Hematopoietic multipotent progenitor cell treated with erythropoietin and hydrocortisone succinate and interleukin-3 and kit ligand, for 17 days (in vitro differentiated cells): ENCODE results near the gene PPM1M.

ENCODE experiments used
- DNase-seq: peaks from one replicate; pipeline ENCODE4 v3.0.0-alpha.2; 2015; ENCODE audit warnings: low spot score

The PPM1M gene

DNA sequence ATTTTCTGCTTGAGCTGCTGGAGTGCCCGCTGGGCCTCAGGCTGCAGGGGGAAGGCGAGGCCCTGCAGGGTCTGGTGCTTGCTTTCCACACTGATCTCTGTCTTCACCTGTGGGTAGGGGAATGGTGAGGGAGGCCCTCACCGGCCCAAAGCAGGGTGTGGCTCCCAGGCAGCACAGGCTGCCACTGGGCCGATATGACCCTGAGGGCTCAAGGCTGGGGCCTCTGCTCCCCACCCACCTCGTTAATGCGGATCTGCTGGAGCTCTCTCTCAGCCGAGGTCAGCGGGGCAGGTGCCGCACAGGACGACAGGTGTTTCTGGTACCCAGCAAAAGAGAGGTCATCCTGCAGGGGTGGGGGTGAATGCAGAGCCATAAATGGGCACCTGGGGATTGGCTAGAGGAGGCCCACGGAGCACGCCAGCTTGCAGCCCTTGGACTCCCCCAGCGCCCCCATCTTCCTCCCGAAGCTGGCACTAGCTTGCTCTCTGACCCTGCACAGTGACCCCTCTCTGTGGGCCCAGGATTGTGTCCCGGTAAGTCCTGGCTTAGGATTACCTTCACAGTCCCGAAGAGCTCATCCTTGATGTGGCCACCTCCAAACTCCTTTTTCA lies 14.6 kb upstream of the PPM1M start:
- no peak for DNase-seq

GRCh38 chr3:52231502-52232278 lies 13.9 kb upstream of the PPM1M start:
- peak; percentile 91 for DNase-seq

DNA sequence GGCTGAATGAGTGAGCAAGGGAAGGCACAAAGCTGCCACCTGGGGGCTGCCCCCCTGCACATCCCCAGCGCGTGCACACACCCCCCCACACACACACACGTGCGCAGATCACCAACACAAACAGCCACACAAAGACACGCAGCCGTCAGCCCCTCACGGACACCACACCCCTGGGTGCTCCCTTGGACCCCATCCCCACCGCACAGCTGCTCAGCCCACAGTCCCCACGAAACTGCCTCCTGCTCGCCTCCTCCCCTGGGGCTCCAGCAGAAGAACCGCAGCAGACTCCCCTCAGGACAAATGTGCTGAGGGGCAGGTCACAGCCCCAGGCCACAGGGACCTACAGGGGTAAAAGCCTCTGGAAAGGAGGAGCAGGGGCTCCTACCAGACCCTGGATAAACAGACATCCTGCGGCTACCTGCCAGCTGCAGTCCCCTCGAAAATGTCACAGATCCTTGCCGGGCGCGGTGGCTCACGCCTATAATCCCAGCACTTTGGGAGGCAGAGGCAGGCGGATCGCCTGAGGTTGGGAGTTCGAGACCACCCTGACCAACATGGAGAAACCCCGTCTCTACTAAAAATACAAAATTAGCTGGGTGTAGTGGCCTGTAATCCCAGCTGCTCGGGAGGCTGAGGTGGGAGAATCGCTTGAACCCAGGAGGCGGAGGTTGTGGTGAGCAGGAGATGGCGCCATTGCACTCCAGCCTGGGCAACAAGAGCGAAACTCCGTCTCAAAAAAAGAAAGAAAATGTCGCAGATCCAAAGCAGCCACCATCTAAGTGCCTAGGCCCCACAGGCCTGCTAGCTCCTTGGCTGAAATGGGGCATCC lies 13.1 kb upstream of the PPM1M start:
- DNase-seq = no peak

DNA sequence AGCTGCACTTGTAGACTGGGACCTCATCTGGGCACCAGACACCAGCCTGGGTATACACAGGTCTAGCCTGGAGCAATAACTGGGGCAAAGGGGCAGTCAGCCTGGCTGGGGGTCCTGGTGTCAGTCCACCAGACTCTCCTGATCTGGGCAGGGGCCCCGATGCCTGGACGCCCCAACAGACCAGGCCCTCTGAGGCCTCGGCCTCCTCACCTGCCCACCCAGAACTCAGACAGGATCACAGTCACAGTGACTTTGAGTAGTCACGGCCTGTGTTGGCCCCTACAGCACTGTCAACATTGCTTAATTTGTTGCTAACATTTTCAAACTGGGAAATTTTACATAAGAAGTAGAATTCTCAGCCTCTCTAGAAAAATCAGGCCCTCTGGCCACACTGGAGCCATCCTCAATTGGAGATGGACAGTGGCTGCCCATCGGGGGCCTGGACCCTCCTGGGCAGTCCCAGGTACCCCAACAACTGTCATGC lies 12.4 kb upstream of the PPM1M start:
- DNase-seq = no peak

DNA sequence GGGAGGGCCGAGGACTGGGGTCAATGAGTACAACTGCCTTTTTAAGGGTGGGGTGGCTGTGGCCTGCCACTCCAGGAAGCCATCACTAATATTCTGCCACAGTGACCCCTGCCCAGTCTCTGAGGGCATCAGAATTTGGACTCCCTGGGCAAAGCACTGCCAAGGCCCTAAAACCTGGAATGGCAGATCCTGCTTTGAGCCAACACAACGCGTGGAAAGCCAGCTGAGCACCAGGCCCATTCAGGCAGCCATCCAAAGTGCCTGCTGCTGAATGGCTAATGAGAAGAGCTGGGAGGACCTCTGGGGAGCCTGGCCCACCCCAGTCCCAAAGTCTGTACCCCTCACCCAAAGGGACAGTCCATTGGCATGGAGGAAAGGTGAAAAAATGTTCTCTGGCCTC lies 11.6 kb upstream of the PPM1M start:
- no peak for DNase-seq

GRCh38 chr3:52234516-52235447 lies 10.8 kb upstream of the PPM1M start:
- no peak for DNase-seq

DNA sequence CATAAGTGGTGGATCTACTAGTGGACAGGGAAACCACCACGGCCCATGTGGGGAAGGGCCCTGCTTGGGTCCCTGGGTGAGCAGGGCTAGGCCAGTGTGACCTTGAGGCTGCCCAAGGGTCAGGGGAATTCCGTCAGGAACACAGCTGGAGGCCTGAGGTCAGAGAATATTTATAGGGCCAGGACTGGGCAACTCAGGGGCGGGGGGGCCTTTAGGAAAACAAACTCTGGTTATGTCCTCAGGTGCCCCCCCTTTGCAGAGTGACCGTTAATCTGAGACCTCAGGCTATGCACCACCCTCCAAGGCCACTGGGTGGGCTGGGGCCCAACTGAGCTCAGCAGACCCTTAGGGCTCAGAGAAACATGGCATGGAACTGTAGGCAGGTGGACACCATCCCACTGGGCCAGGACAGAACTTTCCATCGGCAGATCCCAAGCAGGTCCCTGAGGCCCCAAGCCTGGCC lies 9.1 kb upstream of the PPM1M start:
- no peak for DNase-seq

- no peak for DNase-seq
Observed at GRCh38 chr3:52237006-52237656, 8.4 kb upstream of the PPM1M start.

GRCh38 chr3:52237657-52238172 lies 7.8 kb upstream of the PPM1M start:
- no peak for DNase-seq

- DNase-seq = peak; percentile 18
Observed at GRCh38 chr3:52238193-52238760, 7.3 kb upstream of the PPM1M start.

- peak; percentile 72 for DNase-seq
Observed at GRCh38 chr3:52238761-52239701, 6.5 kb upstream of the PPM1M start, which contains the start of gene TWF2. TSS of gene TWF2 (minus strand) at chr3:52239158. CDS start at chr3:52239016, 142 bp downstream.

GRCh38 chr3:52240059-52240885 lies 5.3 kb upstream of the PPM1M start:
- peak; percentile 69 for DNase-seq

GRCh38 chr3:52240886-52241370 lies 4.6 kb upstream of the PPM1M start:
- peak; percentile 30 for DNase-seq

DNA sequence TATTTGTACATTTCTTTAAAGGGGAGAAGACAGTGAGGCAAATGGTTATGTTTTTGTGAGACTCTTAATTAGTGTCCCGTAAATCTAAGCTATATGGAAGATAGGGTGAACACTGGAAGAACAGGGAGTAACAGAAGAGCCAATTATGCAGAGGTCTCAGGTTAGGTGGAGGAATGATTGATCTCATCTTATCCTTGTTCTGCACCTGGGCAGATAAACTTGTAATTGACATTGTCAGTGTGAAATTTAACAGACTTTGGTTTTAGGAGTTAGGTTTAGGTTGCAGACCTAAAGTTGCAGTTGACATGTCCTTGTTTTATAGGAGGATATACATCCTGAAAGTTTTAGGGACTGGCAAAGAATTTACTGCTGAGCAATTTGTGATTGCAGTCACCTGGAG lies 3.5 kb upstream of the PPM1M start:
- no peak for DNase-seq

GRCh38 chr3:52243791-52244628 lies 1.5 kb upstream of the PPM1M start:
- no peak for DNase-seq

DNA sequence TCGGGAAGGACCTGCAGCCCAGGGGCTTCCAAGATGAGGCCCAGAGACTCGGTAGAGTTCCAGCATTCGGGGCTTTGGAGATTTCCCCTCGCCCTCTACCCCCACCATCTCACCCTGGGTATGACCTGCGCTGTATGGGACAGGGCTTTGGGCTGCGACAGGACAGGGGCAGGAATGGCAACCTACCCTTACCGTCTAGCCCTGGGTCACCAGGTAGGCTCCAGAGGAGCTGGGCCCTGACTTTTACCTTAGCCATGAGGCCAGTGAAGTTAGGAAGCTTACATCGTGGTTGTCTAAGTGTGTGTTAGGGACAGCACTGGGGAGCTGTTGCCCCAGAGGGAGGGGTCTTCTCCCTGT lies 683 bp downstream of the PPM1M start:
- DNase-seq = no peak

- DNase-seq = no peak
Observed at GRCh38 chr3:52246728-52247408, 1.3 kb downstream of the PPM1M start.
